ENCODE data around the gene OPA3. TPM values are rescaled to one million over a fixed set of nuclear protein-coding genes. Genes with fewer than 3 reads are reported as not detected.

OPA3 gene
- total and polyA plus RNA-seq, 12 donors, result 4.3 to 34.1 (median 16.7) TPM

- Histone ChIP-seq H3K4me3 (no peak overlapping the region), H3K27me3 (no peaks in the 10 kb centered on the region), H3K4me1 (replicated peaks in 1 of 2) (peaks cover 10 to 30% of the 10 kb centered on the region in 2 donors), H3K27ac (peak overlapping the region in 3 of 5 donors; percentile 47 to 79 (median 52)), H3K9me3 (replicated peaks in 1 of 3) (no peaks in the 10 kb centered on the region), H3K36me3 (replicated peaks in 1 of 2) (peaks cover 0 to 31% of the 10 kb centered on the region in 2 donors)
- WGBS, 4 donors, result 75 to 89% (median 78%) methylated on average over 6 to 9 of the region's 9 CpGs
- TF ChIP-seq CTCF (IDR thresholded peaks at IDR 0.05) (no peak), POLR2A (IDR thresholded peaks at IDR 0.05) (no peak)
- DNase-seq, result no peak
- intact Hi-C loops (cut with DNase I), result no loop called here
Measured at GRCh38 chr19:45515807-45516401, 68.7 kb downstream of the OPA3 start.

GRCh38 chr19:45515081-45515624, 69.4 kb downstream of the OPA3 start:
- peaks cover 0 to 24% of the 10 kb centered on the region in 2 donors for H3K36me3 ChIP-seq (replicated peaks in 1 of 2)
- H3K9me3 ChIP-seq (replicated peaks in 1 of 3), result no peaks in the 10 kb centered on the region
- WGBS, 4 donors, result 71 to 76% (median 73%) methylated on average over 8 to 10 of the region's 10 CpGs
- DNase-seq, result peak in 4 of 7 donors; percentile 46 to 78 (median 58)
- peak overlapping the region in 4 of 5 donors; percentile 32 to 79 (median 50) for H3K27ac ChIP-seq
- H3K27me3 ChIP-seq, result no peaks in the 10 kb centered on the region
- H3K4me1 ChIP-seq (replicated peaks in 1 of 2), result peaks cover 13 to 35% of the 10 kb centered on the region in 2 donors
- intact Hi-C loops (cut with DNase I), result no loop called here
- H3K4me3 ChIP-seq, result peak overlapping the region in 1 of 4 donors; percentile 39
- TF ChIP-seq POLR2A (IDR thresholded peaks at IDR 0.05) (no peak), CTCF (IDR thresholded peaks at IDR 0.05) (no peak)

GRCh38 chr19:45514376-45515051, 70.1 kb downstream of the OPA3 start:
- Histone ChIP-seq H3K4me3 (peak overlapping the region in 1 of 4 donors; percentile 39), H3K4me1 (replicated peaks in 1 of 2) (peaks cover 18 to 41% of the 10 kb centered on the region in 2 donors), H3K27me3 (no peaks in the 10 kb centered on the region), H3K36me3 (replicated peaks in 1 of 2) (peaks cover 0 to 21% of the 10 kb centered on the region in 2 donors), H3K27ac (peak overlapping the region in 4 of 5 donors; percentile 32 to 79 (median 50)), H3K9me3 (replicated peaks in 1 of 3) (no peaks in the 10 kb centered on the region)
- intact Hi-C loops (cut with DNase I), result no loop called here
- 60 to 87% (median 71%) methylated on average over 3 to 13 of the region's 13 CpGs for WGBS, 4 donors
- TF ChIP-seq CTCF (IDR thresholded peaks at IDR 0.05) (no peak), POLR2A (IDR thresholded peaks at IDR 0.05) (no peak)
- DNase-seq, result no peak

GRCh38 chr19:45512881-45513483, 71.6 kb downstream of the OPA3 start:
- 82 to 95% (median 87%) methylated on average over 6 of the region's 6 CpGs for WGBS, 4 donors
- Histone ChIP-seq H3K4me1 (replicated peaks in 1 of 2) (peaks cover 19 to 46% of the 10 kb centered on the region in 2 donors), H3K36me3 (replicated peaks in 1 of 2) (peaks cover 0 to 6% of the 10 kb centered on the region in 2 donors), H3K9me3 (replicated peaks in 1 of 3) (no peaks in the 10 kb centered on the region), H3K27me3 (no peaks in the 10 kb centered on the region), H3K4me3 (no peak overlapping the region), H3K27ac (no peak overlapping the region)
- intact Hi-C loops (cut with DNase I), result no loop called here
- TF ChIP-seq CTCF (IDR thresholded peaks at IDR 0.05) (no peak), POLR2A (IDR thresholded peaks at IDR 0.05) (no peak)
- DNase-seq, result no peak

Measured in adrenal gland (tissue), 12 donors.